ENCODE results near the gene ZNF749.

ZNF749 gene
- total RNA-seq, result 6.7 to 37.8 (median 28.0) reads per million in 9 experiments

DNA sequence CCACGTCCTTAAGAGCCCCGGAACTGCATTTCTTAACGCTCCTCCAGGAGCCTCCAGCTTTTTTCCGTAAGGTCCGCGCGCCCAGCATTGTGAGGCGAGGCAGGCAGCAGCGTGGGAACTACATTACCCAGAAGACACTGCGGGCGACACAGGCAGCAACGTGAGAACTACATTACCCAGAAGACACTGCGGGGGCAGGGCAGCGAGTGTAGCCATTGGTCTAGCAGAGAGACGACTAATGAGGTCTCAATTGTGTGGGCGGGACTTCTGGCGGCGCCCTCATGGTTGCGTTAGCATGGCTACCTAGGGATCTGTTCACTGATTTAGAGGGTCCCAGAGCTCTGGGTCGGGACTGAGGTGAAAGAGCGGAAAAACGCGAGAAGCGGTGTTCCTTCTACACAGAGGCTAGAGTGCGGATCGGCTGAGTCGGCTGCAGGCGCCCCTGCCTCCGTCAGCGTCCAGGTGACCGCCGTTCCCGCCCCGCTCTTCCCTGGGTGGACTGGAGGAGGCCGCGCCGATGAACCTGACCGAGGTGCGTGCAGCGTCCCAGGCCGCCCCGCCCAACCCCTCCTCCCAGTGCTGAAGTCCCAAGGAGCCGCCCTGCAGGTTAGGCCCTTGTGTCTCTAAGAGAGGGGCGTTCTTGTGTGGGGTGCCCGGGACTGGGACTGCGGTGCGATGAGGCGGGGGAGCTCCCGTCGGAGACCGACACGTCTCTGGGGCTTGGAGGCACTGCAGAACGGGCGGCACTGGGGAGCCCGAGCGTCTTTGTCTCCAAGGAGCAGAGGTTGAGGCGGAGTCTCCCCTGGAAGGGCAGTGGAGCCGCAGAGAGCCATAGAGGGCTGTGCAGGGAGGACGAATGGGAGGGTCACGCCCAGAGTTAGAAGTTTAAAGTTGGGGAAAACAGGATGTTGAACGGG lies at the start of gene ZNF749:
Gene ZNF749, plus strand, starts transcription at position 264 of the 917 bp plus-strand sequence. Its CDS starts 254 bp downstream, at position 518.
- Mint-ChIP-seq H3K27me3 (no peaks in the 10 kb centered on the region), H3K27ac (peak within 1 kb of the TSS; percentile 92 to 95), H3K4me1 (ENCODE audit: low read depth in 2 of 2) (peaks cover 28 to 34% of the 10 kb centered on the region in 2 donors)

GRCh38 chr19:57389194-57389729 lies 45.9 kb upstream of the ZNF749 start:
- peak overlapping the region; percentile 98 to 99 for H3K27ac Mint-ChIP-seq
- peak overlapping the region; percentile 88 to 97 for H3K4me3 Mint-ChIP-seq
- H3K9me3 Mint-ChIP-seq, result peaks cover 3 to 11% of the 10 kb centered on the region in 2 donors
- DNase-seq (no peak), ATAC-seq (replicated peaks) (no peak)
- peaks cover 19% of the 10 kb centered on the region for H3K36me3 Mint-ChIP-seq (ENCODE audit: insufficient read depth)
- H3K27me3 Mint-ChIP-seq, result no peaks in the 10 kb centered on the region
- peaks cover 27 to 40% of the 10 kb centered on the region in 2 donors for H3K4me1 Mint-ChIP-seq (ENCODE audit: low read depth in 2 of 2)

More for the DNA sequence above, at the start of gene ZNF749:
- Mint-ChIP-seq H3K36me3 (ENCODE audit: insufficient read depth) (peaks cover 8% of the 10 kb centered on the region), H3K4me3 (peak within 1 kb of the TSS; percentile 92 to 98), H3K9me3 (peaks cover 4 to 27% of the 10 kb centered on the region in 2 donors)
- ATAC-seq (replicated peaks) (peak; percentile 100), DNase-seq (peak; percentile 96 to 98 (median 98))

DNA sequence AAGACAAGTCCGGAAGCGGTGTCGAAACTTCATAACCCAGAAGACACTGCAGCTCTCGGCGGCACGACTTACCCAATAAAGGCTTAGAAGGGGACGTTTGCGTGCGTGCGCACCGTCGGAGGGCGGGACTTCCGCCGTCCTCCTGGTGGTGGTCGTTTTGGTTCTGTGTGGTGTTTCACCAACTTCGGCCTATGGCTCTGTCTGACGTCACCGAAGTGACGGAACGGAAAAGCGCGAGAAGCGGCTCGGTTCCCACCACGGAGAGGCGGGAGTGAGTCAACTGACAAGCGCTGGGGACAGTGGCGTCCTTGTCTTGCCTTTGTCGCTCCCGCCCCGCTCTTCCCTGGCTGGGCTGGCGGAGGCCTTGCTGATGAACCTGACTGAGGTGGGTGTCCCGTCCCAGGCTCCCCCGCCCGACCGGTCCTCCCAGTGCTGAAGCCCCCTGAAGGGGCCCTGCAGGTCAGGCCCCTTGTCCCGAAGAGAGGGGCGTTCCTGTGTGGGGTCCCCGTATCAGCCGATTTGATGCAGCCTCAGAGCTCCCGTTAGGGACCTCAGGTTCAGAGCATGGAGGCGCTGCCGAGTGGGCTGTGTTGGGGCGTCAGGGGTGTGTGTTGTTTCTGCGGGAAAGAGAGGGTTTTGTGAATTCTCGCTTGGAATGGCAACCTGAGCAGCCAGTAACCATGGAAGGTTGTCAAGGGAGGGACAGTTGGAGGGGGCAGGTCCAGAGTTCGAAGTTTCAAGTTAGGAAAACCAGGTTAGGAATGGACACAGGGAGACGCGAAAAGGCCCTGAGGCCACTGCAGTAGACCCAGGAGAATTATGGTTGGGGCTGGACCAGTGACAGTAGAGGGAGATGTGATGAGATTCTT lies 45.2 kb upstream of the ZNF749 start, which contains the start of gene ZNF548:
Gene ZNF548, plus strand, starts transcription at position 125 of the 869 bp plus-strand sequence. Its CDS starts 246 bp downstream, at position 371.
- peak; percentile 93 for ATAC-seq (replicated peaks)
- Mint-ChIP-seq H3K4me1 (ENCODE audit: low read depth in 2 of 2) (peaks cover 32 to 45% of the 10 kb centered on the region in 2 donors), H3K27me3 (no peaks in the 10 kb centered on the region), H3K4me3 (peak within 1 kb of the TSS; percentile 88 to 97), H3K27ac (peak within 1 kb of the TSS; percentile 98 to 99), H3K9me3 (peaks cover 3 to 18% of the 10 kb centered on the region in 2 donors), H3K36me3 (ENCODE audit: insufficient read depth) (peaks cover 24% of the 10 kb centered on the region)
- DNase-seq, result peak; percentile 97 to 98 (median 97)

DNA sequence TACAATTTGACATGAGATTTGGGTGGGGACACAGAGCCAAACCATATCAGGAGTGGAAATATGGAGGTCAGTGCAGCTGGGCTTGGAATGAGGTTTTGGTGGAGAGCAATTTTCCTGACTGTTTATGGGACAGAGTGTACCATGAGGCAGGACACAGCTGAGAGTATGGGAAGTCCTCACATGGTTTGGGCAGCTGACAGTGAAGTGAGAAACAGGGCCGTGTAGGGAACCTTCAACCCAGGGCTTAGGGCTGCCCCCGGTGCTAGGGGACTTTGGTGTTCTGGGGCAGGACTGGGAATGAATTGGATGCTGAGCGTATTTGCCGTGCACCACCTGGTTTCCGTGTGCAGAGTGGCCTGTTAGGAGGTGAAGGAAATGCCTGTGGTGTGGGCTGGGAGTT lies 39.4 kb upstream of the ZNF749 start:
- Mint-ChIP-seq H3K4me3 (no peak overlapping the region), H3K27ac (no peak overlapping the region), H3K4me1 (ENCODE audit: low read depth in 2 of 2) (peaks cover 27 to 36% of the 10 kb centered on the region in 2 donors), H3K9me3 (peaks cover 18 to 42% of the 10 kb centered on the region in 2 donors), H3K36me3 (ENCODE audit: insufficient read depth) (peaks cover 41% of the 10 kb centered on the region), H3K27me3 (no peaks in the 10 kb centered on the region)
- DNase-seq (no peak), ATAC-seq (replicated peaks) (no peak)

GRCh38 chr19:57398868-57399267 lies 36.3 kb upstream of the ZNF749 start:
- Mint-ChIP-seq H3K4me3 (no peak overlapping the region), H3K27ac (no peak overlapping the region), H3K36me3 (ENCODE audit: insufficient read depth) (peaks cover 40% of the 10 kb centered on the region), H3K27me3 (no peaks in the 10 kb centered on the region), H3K4me1 (ENCODE audit: low read depth in 2 of 2) (peaks cover 18 to 19% of the 10 kb centered on the region in 2 donors), H3K9me3 (peaks cover 18 to 42% of the 10 kb centered on the region in 2 donors)
- ATAC-seq (replicated peaks) (no peak), DNase-seq (no peak)

DNA sequence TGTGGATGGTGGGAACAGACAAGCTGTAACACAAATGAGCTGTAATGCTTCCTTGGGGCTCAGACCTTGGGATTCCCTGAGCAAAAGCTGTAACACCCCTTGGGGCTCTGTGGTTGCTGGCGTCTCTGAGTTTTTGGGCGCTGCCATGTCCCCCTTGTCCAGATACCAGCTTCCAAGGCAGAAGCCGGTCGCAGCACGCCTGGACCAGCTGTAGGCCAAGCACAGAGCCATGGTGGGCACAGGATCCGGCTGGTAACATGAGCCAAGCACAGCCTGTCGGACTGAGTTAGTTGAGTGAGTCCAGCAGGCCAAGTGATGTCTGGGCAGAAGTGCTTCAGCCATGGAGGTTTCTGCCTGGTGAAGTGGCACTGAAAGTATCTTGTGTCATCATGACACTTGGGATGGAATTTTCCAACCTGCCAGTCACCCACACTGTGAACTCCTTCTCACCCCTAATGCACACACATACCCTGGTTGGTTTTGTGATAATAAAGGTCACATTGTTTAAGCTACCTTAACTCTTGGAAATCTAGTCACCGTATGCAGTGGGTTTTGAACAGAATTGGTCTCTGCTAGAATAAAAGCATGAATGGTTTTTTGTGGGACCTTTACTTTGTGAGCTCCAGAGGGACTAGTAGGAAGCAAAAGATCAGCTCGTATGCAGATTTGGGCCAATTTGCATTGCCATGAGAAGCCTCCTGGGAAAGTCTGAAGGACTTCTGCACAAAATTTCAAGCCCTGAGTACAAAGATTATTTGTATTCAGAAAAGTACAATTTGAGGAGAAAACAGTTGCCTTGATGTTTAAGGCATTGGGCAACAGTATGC lies 31.2 kb upstream of the ZNF749 start:
- DNase-seq, result no peak
- H3K27ac Mint-ChIP-seq, result no peak overlapping the region
- H3K36me3 Mint-ChIP-seq (ENCODE audit: insufficient read depth), result peaks cover 2% of the 10 kb centered on the region
- H3K4me3 Mint-ChIP-seq, result no peak overlapping the region
- H3K9me3 Mint-ChIP-seq, result peaks cover 0 to 4% of the 10 kb centered on the region in 2 donors
- peaks cover 0 to 3% of the 10 kb centered on the region in 2 donors for H3K4me1 Mint-ChIP-seq (ENCODE audit: low read depth in 2 of 2)
- ATAC-seq (replicated peaks), result no peak
- no peaks in the 10 kb centered on the region for H3K27me3 Mint-ChIP-seq

DNA sequence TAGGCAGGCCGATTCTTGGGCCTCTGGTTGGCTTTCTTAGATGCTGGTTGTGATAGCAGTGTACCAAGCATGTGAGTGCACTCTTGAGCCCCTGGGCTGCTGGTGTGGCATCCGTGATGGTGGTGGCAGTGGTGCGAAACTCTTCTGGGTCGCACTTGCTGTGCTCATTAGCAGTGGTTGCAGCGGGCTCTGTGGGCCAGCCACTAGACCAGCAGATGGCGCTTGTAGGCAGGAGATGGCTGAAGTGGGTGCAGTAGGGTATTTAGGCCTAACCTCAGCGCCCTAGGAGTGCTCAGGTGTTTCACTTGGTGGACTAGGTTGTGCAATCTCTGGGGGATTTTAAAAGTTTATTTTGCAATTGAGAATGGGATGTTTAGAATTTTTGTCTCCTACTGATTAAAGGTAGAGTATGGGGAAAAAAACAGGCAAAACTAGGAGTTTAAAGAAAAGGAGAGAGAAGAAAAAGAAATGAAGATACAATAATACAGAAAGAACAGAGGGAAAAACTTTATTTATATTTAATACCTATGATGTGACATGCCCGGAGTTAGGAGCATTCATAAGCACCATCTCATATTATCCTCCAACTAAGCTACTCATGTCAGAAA lies 28.5 kb upstream of the ZNF749 start:
- DNase-seq, result peak; percentile 50 to 67 (median 55)
- peak overlapping the region in 1 of 2 donors; percentile 6 for H3K27ac Mint-ChIP-seq
- peak; percentile 39 for ATAC-seq (replicated peaks)
- H3K4me1 Mint-ChIP-seq (ENCODE audit: low read depth in 2 of 2), result peaks cover 9 to 15% of the 10 kb centered on the region in 2 donors
- no peaks in the 10 kb centered on the region for H3K36me3 Mint-ChIP-seq (ENCODE audit: insufficient read depth)
- no peaks in the 10 kb centered on the region for H3K27me3 Mint-ChIP-seq
- no peaks in the 10 kb centered on the region for H3K9me3 Mint-ChIP-seq
- no peak overlapping the region for H3K4me3 Mint-ChIP-seq

GRCh38 chr19:57410877-57411671 lies 24.1 kb upstream of the ZNF749 start, which contains the start of gene ZNF17:
ZNF17 (plus strand) TSS chr19:57411161; CDS start chr19:57413616, 2,455 bp downstream.
- no peaks in the 10 kb centered on the region for H3K27me3 Mint-ChIP-seq
- peak within 1 kb of the TSS; percentile 90 to 91 for H3K27ac Mint-ChIP-seq
- peaks cover 25% of the 10 kb centered on the region for H3K36me3 Mint-ChIP-seq (ENCODE audit: insufficient read depth)
- H3K4me3 Mint-ChIP-seq, result peak within 1 kb of the TSS; percentile 93 to 94
- DNase-seq (peak; percentile 85 to 89 (median 86)), ATAC-seq (replicated peaks) (peak; percentile 100)
- peaks cover 7 to 11% of the 10 kb centered on the region in 2 donors for H3K9me3 Mint-ChIP-seq
- peaks cover 22 to 42% of the 10 kb centered on the region in 2 donors for H3K4me1 Mint-ChIP-seq (ENCODE audit: low read depth in 2 of 2)

DNA sequence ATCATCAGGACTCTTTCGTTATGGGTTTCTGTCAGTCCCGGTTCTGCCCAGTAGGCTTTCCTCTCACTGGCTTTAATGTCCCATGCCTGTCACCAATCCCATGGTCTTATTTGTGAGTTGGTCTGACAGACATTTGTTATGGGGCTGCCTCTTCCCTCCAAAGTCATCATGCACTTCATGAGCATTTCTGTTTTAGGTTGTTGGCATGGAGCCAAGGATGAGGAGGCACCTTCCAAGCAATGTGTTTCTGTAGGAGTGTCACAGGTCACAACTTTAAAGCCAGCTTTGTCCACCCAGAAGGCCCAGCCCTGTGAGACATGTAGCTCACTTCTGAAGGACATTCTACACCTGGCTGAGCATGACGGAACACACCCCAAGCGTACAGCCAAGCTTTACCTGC lies 15.7 kb upstream of the ZNF749 start:
- ATAC-seq (replicated peaks) (no peak), DNase-seq (no peak)
- Mint-ChIP-seq H3K4me3 (no peak overlapping the region), H3K27me3 (no peaks in the 10 kb centered on the region), H3K27ac (no peak overlapping the region), H3K4me1 (ENCODE audit: low read depth in 2 of 2) (peaks cover 11 to 13% of the 10 kb centered on the region in 2 donors), H3K36me3 (ENCODE audit: insufficient read depth) (peaks cover 52% of the 10 kb centered on the region), H3K9me3 (peaks cover 15 to 36% of the 10 kb centered on the region in 2 donors)

GRCh38 chr19:57421037-57421436 lies 14.1 kb upstream of the ZNF749 start:
- H3K36me3 Mint-ChIP-seq (ENCODE audit: insufficient read depth), result peaks cover 39% of the 10 kb centered on the region
- H3K4me3 Mint-ChIP-seq, result no peak overlapping the region
- peaks cover 8 to 25% of the 10 kb centered on the region in 2 donors for H3K9me3 Mint-ChIP-seq
- DNase-seq (no peak), ATAC-seq (replicated peaks) (no peak)
- H3K4me1 Mint-ChIP-seq (ENCODE audit: low read depth in 2 of 2), result peaks cover 1 to 7% of the 10 kb centered on the region in 2 donors
- no peaks in the 10 kb centered on the region for H3K27me3 Mint-ChIP-seq
- H3K27ac Mint-ChIP-seq, result no peak overlapping the region

GRCh38 chr19:57434386-57435061 lies 601 bp upstream of the ZNF749 start:
- peaks cover 26 to 27% of the 10 kb centered on the region in 2 donors for H3K4me1 Mint-ChIP-seq (ENCODE audit: low read depth in 2 of 2)
- H3K4me3 Mint-ChIP-seq, result peak overlapping the region; percentile 92 to 98
- peaks cover 8% of the 10 kb centered on the region for H3K36me3 Mint-ChIP-seq (ENCODE audit: insufficient read depth)
- peak overlapping the region; percentile 92 to 95 for H3K27ac Mint-ChIP-seq
- peaks cover 4 to 19% of the 10 kb centered on the region in 2 donors for H3K9me3 Mint-ChIP-seq
- no peaks in the 10 kb centered on the region for H3K27me3 Mint-ChIP-seq
- no peak for DNase-seq
- no peak for ATAC-seq (replicated peaks)

All from effector memory CD8-positive, alpha-beta T cell (primary cell).